HG02642 (cell line): Measurements from ENCODE around the gene ZNF384.
A peak's percentile ranks its signal among the peaks of the same experiment; 100 is the strongest.

Experiments
- ATAC-seq: cut with Tn5 transposase; IDR thresholded peaks from one replicate; pipeline ENCODE4 v1.9.1; 2021; ENCODE audit warnings: mild to moderate bottlenecking; ENCODE audit not compliant: unreplicated experiment, poor library complexity

ZNF384 gene

DNA sequence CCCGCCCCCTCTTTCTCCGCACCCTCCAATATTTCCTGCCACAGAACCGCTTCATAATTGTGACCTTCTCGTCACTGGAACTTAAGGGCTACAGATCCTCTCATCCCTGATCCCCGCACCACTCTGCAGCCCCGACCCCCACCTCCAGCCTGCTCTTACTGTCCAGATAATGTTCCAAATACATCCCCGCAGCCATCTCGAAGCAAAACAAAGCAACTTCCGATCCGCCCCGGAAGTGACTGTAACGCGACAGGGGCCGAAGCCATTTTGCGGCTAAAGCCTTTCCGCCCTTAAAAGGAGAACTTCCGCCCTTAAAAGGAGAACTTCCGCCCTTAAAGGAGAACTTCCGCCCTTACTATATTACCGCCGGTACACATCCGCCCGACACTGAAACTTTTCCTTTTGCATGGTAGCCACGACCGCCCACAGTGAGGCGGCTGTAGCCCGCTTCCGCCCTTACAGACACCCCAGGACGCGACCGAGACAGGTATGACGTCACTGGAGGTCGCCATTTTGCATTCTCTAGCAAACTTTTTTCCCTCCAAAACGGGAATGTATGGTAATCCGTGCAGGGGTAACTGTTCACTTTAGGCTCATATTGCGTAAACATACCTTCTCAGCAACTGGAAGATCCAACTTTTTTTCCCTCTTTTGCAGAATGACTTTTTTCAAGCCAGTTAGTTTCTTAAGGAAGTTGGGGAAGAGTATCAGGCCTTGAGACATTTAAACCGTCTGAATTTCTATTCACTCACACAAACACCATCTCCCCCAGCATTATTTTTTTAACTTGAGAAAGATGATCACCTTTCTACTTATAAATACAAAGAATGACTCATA lies 26.1 kb downstream of the ZNF384 start, which contains the start of gene ING4:
Gene ING4, minus strand, starts transcription at position 214 of the 837 bp plus-strand sequence. Its CDS starts 18 bp downstream, at position 196.
- peak; percentile 97 for ATAC-seq

DNA sequence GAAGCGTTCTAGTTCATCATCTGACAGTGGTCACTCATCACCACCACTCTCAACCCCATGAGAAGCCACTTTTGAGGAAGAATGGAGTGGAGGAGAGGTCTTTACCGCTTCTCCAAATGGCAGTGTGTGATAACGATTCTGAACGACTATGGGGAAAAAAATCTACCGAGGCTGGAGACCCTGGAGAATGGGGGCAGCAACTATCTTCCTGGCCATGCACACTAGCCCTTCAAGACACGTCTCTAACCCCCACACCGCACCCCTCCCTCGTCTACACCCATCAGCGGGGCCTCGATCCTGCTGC lies 26.6 kb downstream of the ZNF384 start:
- ATAC-seq = peak; percentile 34

DNA sequence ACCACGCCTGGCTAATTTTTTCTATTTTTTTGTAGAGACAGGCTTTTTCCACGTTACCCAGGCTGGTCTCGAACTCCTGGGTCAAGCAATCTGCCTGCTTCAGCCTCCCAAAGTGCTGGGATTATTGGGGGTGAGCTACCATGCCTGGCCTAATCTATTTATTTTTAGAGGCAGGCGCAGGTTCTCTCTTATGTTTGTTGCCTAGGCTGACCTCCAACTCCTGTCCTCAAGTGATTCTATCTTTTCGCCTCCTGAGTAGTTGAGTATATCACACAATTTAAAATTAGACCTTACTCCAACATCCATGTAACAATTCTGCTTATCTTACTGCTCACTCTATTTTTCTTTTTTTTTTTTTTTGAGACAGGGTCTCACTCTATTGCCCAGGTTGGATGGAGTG lies 35.2 kb downstream of the ZNF384 start:
- ATAC-seq = no peak

DNA sequence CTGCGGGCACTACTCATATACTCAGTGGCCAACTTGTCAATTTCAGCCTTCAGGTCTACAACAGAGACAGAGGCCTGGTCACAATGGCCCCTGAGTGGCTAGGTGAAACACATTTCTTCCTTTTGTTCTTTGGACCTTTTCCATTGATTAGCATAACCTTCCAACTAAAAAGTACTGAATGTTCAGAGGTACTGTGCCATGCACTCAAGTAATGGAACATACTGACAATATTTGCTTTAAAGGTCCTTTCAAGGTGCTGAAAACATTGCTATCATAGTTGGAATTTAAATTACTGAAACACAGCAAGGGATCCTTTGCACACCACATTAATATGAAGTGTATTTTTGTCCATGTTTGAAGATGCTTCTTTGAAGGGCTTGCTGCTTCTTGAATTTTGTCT lies 35.8 kb downstream of the ZNF384 start:
- ATAC-seq = no peak

DNA sequence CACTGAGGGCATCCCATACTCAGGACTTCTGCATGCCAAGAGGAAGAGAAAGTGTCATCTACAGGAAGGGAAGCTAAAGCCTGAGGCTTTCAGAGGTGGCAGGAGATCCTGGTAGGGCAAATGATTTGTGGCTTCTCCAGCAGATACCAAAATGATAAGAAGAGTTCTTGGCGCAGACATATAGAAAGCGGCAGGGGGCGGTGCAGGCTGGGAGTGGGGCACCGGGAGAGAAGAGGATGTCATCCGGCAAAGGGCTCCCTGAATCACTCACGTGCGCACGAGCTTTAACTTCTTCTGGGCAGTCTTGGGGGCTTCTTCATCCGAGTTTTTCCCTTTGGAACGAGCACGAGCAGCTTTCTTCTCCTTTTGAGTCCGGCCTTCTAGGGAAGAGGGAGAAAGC lies 36.8 kb downstream of the ZNF384 start:
- ATAC-seq = no peak

DNA sequence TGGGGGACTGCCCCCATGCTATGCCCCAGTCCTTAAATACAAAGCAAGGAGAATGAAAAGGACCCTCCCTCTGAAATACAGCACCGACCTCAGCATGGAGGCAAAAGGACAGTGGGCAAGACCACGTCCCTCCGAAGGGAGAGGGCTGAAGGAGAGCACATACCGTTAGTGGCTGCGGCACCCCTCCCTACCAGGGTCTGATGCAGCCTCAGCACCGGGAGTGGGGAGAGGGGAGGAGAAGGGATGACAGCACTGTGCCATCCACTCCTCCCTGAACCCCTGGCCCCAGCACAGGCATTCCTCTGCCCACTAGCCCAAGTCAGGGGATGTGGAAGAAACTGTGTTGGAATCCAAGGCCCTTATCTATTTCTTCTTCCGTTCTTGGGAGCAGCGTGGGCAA lies 38.3 kb downstream of the ZNF384 start:
- ATAC-seq = no peak

DNA sequence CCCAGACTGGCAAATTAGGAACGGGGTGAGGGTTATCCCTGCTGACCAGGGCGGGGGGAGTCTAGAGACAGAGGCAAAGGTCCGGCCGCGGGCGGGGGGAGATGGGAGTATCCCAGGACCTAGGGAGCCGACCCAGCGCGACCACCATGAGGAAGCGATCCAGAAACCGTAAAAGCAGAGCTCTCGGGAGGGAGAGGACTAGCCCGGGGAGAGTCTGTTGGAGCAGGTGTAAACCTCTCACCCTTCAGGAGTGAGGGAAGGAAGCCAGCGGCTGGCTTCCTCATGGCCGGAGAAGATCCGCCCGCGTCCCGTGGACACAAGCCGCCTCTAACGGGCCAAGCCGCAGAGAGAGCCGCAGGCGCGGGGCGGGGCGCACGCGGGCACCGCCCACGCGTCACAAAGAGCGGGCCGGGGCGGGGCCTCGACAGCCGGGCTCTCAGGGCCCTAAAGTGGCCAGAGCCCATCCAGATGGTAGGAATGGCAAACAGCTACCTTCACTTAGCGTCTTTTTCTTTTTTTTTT lies 42.0 kb downstream of the ZNF384 start, which contains the start of gene ACRBP:
Gene ACRBP, minus strand, starts transcription at position 350 of the 522 bp plus-strand sequence. Its CDS starts 66 bp downstream, at position 284.
- peak; percentile 61 for ATAC-seq

DNA sequence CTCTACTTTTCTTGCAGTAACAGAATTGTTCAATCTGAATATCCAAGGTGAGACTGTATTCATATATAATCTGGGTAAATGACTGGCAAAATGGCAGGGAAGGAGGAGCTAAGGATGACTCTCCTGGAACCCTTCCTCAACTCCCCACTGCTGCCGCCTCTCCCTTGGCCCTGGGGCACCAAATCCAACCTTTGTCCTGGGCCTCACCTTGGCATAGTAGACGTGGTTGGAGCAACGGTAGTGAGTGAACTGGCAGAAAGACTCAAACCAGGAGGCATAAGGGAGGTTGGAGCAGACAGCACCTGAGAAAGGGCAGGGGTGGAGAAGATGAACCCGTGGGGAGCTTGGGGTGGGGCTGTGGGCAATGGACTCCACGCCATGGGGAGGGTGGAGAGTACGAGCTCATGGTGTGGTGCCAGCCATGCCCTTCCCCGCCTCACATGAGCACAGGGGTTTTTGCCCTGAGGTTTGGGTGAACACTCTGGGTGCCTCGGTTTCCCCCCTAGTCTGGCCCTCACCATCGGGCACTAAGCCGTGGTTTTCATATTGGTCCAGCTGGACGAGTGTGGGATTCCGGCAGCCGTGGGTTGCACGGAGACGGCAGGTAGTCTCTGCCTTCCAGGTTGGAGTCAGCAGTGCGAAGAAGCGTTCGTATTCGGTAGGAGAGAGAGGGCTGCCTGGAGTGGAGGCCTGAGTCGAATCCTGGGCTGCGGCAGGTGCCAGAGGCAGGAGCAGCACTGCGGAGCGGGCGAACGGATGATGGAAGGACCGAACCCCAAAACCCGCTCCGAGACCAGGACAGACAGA lies 42.7 kb downstream of the ZNF384 start:
- no peak for ATAC-seq

DNA sequence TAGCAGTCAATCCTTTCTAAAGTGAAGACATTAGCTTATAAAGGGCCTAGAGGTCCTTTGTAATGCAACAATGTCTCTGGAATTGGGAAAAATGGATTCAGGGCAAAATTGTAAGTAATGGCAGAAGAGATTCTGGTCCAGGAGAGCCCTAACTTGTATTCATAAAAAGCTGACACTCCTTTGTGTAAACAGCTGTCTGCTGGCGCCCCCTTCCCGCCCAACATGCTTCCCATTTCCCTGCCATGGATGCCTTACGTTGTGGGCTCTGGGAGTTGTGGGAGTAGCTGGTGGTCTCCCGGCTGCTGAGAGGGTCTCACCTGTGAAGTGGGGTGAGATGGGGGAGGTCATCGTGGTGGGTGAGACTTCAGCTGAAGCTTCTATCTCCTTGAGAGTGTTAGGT lies 44.3 kb downstream of the ZNF384 start:
- no peak for ATAC-seq

DNA sequence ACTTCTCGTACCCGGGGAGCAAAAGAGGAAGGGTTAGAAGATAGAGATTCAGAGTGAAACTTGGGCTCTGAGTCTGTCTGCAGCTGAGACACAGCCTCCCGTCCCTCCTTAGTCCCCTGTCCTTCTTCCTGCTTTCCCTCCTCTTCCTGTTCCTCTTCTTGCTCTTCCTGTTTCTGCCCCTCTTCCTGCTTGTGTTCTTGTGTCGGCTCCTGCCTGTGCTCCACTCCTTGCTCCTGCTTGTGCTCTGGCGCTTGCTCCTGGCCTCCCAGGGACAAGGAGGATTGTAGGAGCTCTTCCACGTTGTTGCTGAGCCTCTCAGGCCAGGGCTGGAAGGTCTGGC lies 44.9 kb downstream of the ZNF384 start:
- ATAC-seq = no peak

DNA sequence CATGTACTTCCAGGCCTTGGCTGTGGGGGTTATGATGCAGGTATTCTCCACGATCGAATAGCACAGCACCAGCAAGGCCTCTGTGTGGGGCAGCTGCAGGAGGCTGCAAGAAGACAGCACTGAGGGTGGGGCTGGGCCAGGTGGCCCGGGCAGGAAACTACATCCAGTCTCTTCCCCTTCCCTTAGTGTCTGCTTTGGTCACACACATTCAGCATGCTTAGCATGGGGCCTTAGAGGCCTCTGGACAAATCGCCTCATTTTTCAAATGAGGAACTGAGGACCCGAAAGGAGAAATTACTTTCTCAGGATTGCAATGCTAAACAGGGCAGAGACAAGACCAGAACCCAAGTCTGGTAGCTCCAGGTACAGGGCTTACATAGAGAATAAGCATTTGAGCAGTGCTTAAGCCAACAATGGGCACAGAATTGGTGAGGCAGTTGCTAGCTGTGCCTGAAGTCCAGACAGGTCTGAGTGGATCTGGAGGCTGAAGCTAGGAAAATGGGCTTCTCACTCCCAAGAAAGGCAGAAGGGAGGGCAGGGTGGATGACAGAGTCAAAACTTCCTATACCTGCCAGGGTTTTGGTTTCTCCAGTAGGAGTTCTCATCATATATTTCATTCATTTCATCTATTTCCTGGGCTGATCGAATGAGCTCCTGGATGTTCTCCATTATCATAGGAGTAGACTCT lies 45.5 kb downstream of the ZNF384 start:
- ATAC-seq = no peak

DNA sequence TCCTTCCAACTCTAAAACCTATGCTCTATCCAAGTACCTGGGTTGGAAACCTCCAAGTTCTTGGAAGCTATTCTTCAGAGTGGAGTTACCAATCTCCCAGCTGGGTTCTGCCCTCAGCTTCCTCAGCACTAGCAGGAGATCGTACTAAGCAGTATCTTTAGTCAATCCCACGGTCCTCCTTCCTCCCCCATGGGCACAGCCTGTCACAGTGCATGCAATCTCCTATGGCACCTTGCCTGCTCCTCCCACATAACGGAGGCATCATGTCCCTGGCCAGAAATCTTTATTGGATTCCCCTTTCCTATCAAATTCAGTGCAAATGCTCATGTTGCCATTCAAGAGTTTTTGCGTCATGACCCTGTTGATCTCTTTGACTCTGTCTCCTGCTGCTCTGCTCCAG lies 48.0 kb downstream of the ZNF384 start:
- no peak for ATAC-seq

DNA sequence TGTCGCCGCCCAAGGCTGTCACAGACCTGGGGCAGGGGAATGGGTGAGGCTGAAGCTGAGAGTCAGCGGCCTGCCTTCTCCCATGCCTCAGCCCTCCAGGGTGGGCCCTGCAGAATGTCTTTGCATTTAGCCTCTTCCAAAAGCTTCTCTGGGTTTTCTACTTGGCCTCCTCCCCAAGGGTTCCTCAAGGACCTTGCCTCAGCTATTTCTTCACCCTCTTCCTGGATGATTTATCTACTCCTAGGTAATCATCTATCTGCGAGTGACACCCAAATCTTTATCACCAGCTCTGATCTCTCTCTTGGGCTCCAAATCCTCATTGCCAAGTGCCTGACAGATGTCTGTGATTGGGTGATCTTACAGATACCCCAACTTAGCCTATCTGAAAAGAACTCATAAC lies 48.7 kb downstream of the ZNF384 start:
- ATAC-seq = no peak

DNA sequence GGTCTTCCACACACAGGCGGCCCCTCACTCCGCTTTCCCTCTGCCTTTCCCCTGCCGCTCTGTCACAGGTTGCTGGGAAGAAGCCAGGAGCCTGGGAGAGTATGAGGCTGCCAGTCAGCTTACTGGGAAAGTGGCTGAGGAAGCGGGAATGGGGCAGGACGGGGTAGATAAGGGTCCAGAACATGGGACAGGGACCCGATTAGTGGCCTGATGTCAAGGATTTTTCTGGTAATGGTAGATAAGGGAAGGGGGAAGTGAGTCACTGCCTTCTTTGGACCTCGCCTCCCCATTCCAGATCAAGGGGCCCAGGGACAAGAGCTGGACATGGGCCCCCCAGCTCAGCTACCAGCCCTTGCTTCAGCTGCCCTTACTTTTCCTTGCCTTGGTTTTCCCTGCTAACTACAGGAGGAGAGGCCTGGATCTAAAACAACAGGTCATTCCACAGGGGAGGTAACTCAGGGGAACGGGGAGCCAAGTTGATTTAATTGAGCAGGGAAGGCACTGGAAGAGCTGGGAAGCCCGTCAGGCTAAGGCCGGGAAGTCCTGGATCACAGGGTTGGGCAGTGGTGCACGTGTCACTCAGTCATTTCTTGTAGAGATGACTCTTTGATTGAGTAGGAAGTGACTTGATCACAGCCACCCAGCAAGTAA lies 49.9 kb downstream of the ZNF384 start:
- no peak for ATAC-seq

DNA sequence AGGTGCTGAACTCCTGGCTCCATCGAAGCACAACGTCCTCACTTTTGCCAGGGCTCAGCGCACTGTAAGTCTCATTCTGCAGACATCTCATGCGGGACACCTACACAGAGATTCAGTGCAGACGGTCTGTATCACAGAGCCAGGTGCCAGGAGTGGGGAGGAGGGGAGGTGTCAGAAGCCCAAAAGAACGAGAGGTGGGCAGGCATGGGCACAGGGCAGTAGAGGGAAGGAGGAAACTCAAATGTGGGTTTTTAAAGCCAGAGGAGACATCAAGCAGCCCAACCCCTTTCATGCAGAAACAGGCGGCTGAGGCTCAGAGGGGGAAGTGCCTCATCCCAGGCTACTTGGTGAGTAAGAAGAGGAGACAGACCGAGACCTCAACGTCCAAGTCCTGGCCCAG lies 50.9 kb downstream of the ZNF384 start:
- no peak for ATAC-seq

DNA sequence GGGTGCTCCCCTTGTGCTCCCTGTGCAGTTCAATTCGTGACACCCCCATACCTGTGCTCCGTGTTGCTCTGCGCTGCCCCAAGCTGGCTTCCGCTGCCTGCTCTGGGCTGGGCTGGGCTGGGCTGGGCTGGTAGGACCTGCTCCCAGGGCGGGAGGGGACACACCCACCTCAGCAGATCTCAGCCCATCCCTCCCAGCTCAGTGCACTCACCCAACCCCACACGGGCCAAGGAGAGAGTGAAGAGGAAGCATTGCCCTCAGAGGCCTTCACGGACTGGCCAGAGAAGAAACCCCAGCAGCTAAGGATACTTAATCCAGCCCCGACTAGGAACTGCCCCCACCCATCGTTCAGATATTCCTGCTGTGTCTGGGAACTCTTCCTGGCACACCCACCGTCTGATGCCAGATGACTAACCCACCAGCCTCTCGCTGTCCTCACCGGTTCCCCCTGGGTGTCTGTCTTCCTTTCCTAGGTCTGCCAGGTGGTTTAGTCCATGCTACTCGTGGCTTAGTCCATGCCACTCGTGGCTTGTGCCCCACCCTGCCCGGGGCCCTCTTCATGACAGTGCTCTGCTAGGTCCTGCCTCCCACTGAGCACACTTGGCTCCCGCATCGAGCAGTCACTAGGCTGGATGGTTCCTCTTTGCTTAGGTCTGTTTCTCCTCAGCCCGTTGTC lies 53.2 kb downstream of the ZNF384 start, which contains the start of gene LPAR5:
Gene LPAR5, minus strand, starts transcription at position 104 of the 676 bp plus-strand sequence. CDS start 14,711 bp downstream, outside the sequence.
- peak; percentile 42 for ATAC-seq

DNA sequence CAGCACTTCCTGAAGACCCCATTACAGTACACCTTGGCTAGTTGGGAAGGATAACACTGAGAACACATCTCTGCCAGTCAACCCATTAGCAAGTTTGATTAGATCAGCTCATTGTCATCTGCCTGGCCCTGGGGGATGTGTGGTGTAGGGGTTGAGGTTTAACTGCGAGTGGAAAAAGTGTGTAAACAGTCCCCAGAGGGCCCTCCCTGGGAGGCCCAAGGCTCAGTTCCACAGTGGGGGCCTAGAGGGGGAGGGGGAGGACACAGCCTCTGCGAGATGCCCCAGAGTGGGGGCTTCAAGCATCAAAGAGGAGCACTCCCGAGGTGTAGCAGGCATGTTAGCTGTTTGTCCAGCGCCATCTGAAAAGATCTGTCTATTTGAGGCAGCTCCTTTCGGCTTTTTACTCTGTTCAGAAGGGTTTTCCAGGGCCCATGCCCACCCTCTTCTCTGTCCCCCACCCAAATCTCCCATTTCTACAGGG lies 53.8 kb downstream of the ZNF384 start:
- ATAC-seq = peak; percentile 44

DNA sequence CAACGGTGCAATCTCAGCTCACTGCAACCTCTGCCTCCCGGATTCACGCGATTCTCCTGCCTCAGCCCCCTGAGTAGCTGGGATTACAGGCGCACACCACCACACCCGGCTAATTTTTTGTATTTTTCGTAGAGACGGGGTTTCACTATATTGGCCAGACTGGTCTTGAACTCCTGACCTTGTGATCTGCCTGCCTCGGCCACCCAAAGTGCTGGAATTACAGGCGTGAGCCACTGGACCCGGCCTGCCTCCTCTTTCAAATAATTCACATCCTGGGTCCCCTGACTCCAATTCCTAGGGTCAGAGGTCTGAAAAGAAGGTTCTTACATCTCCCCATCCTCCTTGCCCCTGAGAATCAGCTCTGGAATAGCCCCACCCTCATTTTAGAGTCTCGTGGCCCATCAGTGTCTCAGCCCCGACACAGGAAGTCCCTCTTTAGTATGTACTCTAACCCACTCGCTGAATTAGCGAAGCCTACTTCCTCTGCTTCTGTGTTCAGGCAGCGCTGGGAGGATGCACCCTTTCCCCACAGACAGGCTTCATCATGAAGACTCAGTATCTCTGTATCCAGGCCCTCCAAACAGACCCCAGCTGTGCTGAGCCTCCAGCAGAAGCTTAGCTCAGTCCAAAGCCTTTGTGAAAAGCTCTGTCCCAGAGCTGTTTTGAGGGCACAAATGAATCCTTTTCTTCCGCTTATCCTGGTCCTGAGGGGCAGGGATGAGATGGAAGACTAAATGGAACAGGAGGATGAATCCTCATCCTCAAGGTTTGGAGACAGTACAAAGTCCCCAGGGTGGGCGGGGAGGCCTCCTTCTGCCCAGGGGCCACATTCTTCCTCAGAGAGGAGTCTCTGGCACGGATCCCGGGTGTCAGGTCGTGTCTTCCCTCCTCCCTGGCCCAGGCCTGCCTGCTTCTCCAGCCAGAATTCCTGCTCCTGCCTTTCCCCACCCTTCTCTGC lies 56.9 kb downstream of the ZNF384 start:
- ATAC-seq = peak; percentile 47
